A549 (cell line): Measurements from ENCODE around the gene RABIF. TPM values are rescaled to one million over a fixed set of nuclear protein-coding genes. Genes with fewer than 3 reads are reported as not detected.

Source experiments
- ATAC-seq, 2 experiments: fragments of 200-7000 bp in 1 of 2; fragments of >200 bp in 1 of 2; cut with Nextera tagmentation in 1 of 2; cut with Tn5 transposase in 1 of 2; 3 replicates each; pipeline versions ENCODE4 v1.8.0 to v1.9.1; 2018 to 2020; ENCODE audit warnings: mild to moderate bottlenecking in 1 of 2, moderate library complexity in 1 of 2
- CTCF ChIA-PET: fragments of 300-600 bp; sonication (Branson Sonifier 250); formaldehyde crosslinking; extraction: SDS; loops from one replicate; lab custom pipeline; 2021; ENCODE audit warnings: antibody characterized with exemption, inconsistent platforms; lab: Yijun Ruan, JAX
- POLR2A ChIA-PET: fragments of 350-600 bp; formaldehyde crosslinking; extraction: SDS; loops from one replicate; lab custom pipeline; 2021; ENCODE audit warnings: antibody characterized with exemption, inconsistent platforms; lab: Yijun Ruan, JAX
- DNase-seq, 2 experiments: peaks; one replicate each; pipeline versions ENCODE4 v3.0.0 to v3.0.0-alpha.2; 2011 to 2016; ENCODE audit warnings: low read depth in 1 of 2, low spot score in 1 of 2
- FAIRE-seq: peaks from 2 replicates; lab custom pipeline; 2011; peaks lifted over from hg19 to GRCh38; lab: Jason Lieb, UNC
- H3K27ac ChIP-seq, 2 experiments: fragments of >200 bp; sonication (Bioruptor Twin); formaldehyde crosslinking; 3 replicates each; pipeline ENCODE4 v1.5.1; 2016 to 2017
- H3K4me1 ChIP-seq: fragments of >200 bp; sonication (Bioruptor Twin); formaldehyde crosslinking; 3 replicates; pipeline ENCODE4 v1.6.1; 2016
- H3K4me2 ChIP-seq: fragments of >200 bp; sonication (Bioruptor Twin); formaldehyde crosslinking; 3 replicates; pipeline ENCODE4 v1.6.1; 2016
- H3K4me3 ChIP-seq: fragments of >200 bp; sonication (Bioruptor Twin); formaldehyde crosslinking; 3 replicates; pipeline ENCODE4 v1.5.1; 2016
- H3K9me3 ChIP-seq: fragments of >200 bp; sonication (Bioruptor Twin); formaldehyde crosslinking; 3 replicates; pipeline ENCODE4 v1.6.1; 2016
- BHLHE40 ChIP-seq: IDR thresholded peaks from 2 replicates; pipeline ENCODE4 v1.6.1; 2012; ENCODE audit warnings: low read depth, low read length, inconsistent platforms
- CTCF ChIP-seq: fragments of >200 bp; sonication (Bioruptor Twin); formaldehyde crosslinking; IDR thresholded peaks from 3 replicates; pipeline ENCODE4 v1.5.1; 2016
- E2F6 ChIP-seq: IDR thresholded peaks from 2 replicates; pipeline ENCODE4 v1.6.1; 2012; ENCODE audit warnings: low read depth, borderline replicate concordance
- ESRRA ChIP-seq: fragments of 150-350 bp; IDR thresholded peaks from 2 replicates; pipeline ENCODE4 v1.6.1; 2014; ENCODE audit warnings: mild to moderate bottlenecking, low read length, borderline replicate concordance
- FOSB ChIP-seq: fragments of 250-450 bp; sonication (Bioruptor Pico); IDR thresholded peaks from 2 replicates; pipeline ENCODE4 v1.5.0; 2020; ENCODE audit warnings: mild to moderate bottlenecking, moderate library complexity
- GATA3 ChIP-seq: IDR thresholded peaks from 2 replicates; pipeline ENCODE4 v1.6.1; 2012; ENCODE audit warnings: borderline replicate concordance
- HDAC2 ChIP-seq: fragments of 200-600 bp; sonication (generic); IDR thresholded peaks from 2 replicates; pipeline ENCODE4 v1.6.1; 2016
- HES2 ChIP-seq: fragments of >200 bp; sonication (Bioruptor Twin); formaldehyde crosslinking; IDR thresholded peaks from 2 replicates; pipeline ENCODE4 v1.6.1; 2016
- HMGXB4 ChIP-seq: fragments of 250-450 bp; sonication (Bioruptor Pico); IDR thresholded peaks from 2 replicates; pipeline ENCODE4 v1.5.0; 2021; ENCODE audit warnings: mild to moderate bottlenecking, moderate library complexity, borderline replicate concordance
- HOXB13 ChIP-seq: fragments of 250-450 bp; sonication (Bioruptor Pico); IDR thresholded peaks from 2 replicates; pipeline ENCODE4 v1.5.0; 2020; ENCODE audit warnings: low read depth, mild to moderate bottlenecking, moderate library complexity
- HOXB5 ChIP-seq: fragments of 250-450 bp; sonication (Bioruptor Pico); IDR thresholded peaks from 2 replicates; pipeline ENCODE4 v1.5.0; 2020; ENCODE audit warnings: mild to moderate bottlenecking, moderate library complexity
- JUNB ChIP-seq: fragments of >200 bp; sonication (Bioruptor Twin); formaldehyde crosslinking; IDR thresholded peaks from 2 replicates; pipeline ENCODE4 v1.6.1; 2016
- KDM5A ChIP-seq: fragments of 200-600 bp; sonication (generic); IDR thresholded peaks from 2 replicates; pipeline ENCODE4 v1.6.1; 2016; ENCODE audit warnings: antibody characterized with exemption, mild to moderate bottlenecking
- MAX ChIP-seq: IDR thresholded peaks from 2 replicates; pipeline ENCODE4 v1.6.1; 2012
- POLR2AphosphoS2 ChIP-seq: conservative IDR thresholded peaks from 2 replicates; pipeline ENCODE4 v1.6.1; 2012; ENCODE audit warnings: low read length, improper control_type of control experiment, inconsistent platforms
- RARB ChIP-seq: fragments of 250-450 bp; sonication (Bioruptor Pico); IDR thresholded peaks from 2 replicates; pipeline ENCODE4 v1.8.0; 2021; ENCODE audit warnings: mild to moderate bottlenecking, moderate library complexity
- RFX5 ChIP-seq: fragments of 450-650 bp; IDR thresholded peaks from 2 replicates; pipeline ENCODE4 v1.7.1; 2014; ENCODE audit warnings: antibody characterized with exemption, mild to moderate bottlenecking, moderate library complexity
- USF2 ChIP-seq: fragments of 450-650 bp; IDR thresholded peaks from 2 replicates; pipeline ENCODE4 v1.6.1; 2014; ENCODE audit warnings: antibody characterized with exemption
- ZSCAN20 ChIP-seq: fragments of 250-450 bp; sonication (Bioruptor Pico); IDR thresholded peaks from 2 replicates; pipeline ENCODE4 v1.8.0; 2022; ENCODE audit warnings: mild to moderate bottlenecking, moderate library complexity
- WGBS: methylation state at CpG from one replicate; pipeline ENCODE4 v1.1.6; 2017; ENCODE audit errors: missing lambda C conversion rate; 5-methylcytosine and 5-hydroxymethylcytosine counted together
- polyA plus RNA-seq, 4 experiments: library from polyadenylated mRNA; depleted of rRNA in 3 of 4; stranded (reverse); fragments of >200 nt; fragmentation: RNase III in 1 of 4; extraction: RNeasy Plus Mini Kit Qiagen cat#74134 plus additional on column Dnase treatment in 1 of 4; gene quantifications; 2 replicates in 3 of 4; 3 replicates in 1 of 4; pipeline ENCODE4 v1.2.3, GENCODE V29; 2011 to 2017

RABIF gene
- polyA plus RNA-seq, 2 of the 4 experiments (the other 2 are of a cell fraction) = 16.8 to 22.1 TPM

GRCh38 chr1:202836623-202837403 lies 52.1 kb downstream of the RABIF start:
- peak in 1 of 2 experiments; percentile 24; a peak in 3 of 6 replicates for ATAC-seq
- no peak overlapping the region for H3K4me2 ChIP-seq
- 60% methylated on average over 5 of the region's 5 CpGs for WGBS
- no peak overlapping the region for H3K27ac ChIP-seq
- TF ChIP-seq E2F6 = no peak
- no peak for TF ChIP-seq KDM5A
- no peak for TF ChIP-seq RARB
- no peak for TF ChIP-seq ESRRA
- no peak for TF ChIP-seq BHLHE40
- no peak for TF ChIP-seq HMGXB4 (CRISPR knock-in tag)
- TF ChIP-seq HDAC2 = no peak
- TF ChIP-seq POLR2AphosphoS2 = no peak
- no peak for TF ChIP-seq USF2
- TF ChIP-seq HOXB5 (CRISPR knock-in tag) = no peak
- no peak for TF ChIP-seq CTCF
- no peak for TF ChIP-seq HOXB13 (CRISPR knock-in tag)
- no peak for TF ChIP-seq RFX5
- TF ChIP-seq MAX = no peak
- TF ChIP-seq GATA3 = no peak
- TF ChIP-seq JUNB = no peak
- TF ChIP-seq ZSCAN20 (CRISPR knock-in tag) = no peak
- TF ChIP-seq FOSB (CRISPR knock-in tag) = no peak
- H3K4me1 ChIP-seq = no peaks in the 10 kb centered on the region
- no peak overlapping the region for H3K4me3 ChIP-seq
- no peaks in the 10 kb centered on the region for H3K9me3 ChIP-seq
- ChIA-PET CTCF (interaction anchor here (0.9 to 1.2 kb wide), 2 partner anchors 17 to 109 kb away, joined by 4 read pairs; no protein-coding TSS in a partner anchor), POLR2A (no interaction called here)
- FAIRE-seq = no peak
- no peak for DNase-seq

GRCh38 chr1:202835548-202836072 lies 53.3 kb downstream of the RABIF start:
- no peaks in the 10 kb centered on the region for H3K4me1 ChIP-seq
- FAIRE-seq (no peak), ATAC-seq (no peak; a peak in 1 of 6 replicates), DNase-seq (no peak)
- ChIA-PET POLR2A (no interaction called here), CTCF (interaction anchor here (0.9 to 1.3 kb wide), 4 partner anchors 10 to 108 kb away, joined by 3 to 5 read pairs (median 4); no protein-coding TSS in a partner anchor)
- no peaks in the 10 kb centered on the region for H3K9me3 ChIP-seq
- WGBS = 54% methylated on average over 3 of the region's 3 CpGs
- H3K4me3 ChIP-seq = no peak overlapping the region
- H3K27ac ChIP-seq = no peak overlapping the region
- H3K4me2 ChIP-seq = no peak overlapping the region
- no peak for TF ChIP-seq HES2
